Keratinocyte (primary cell): ENCODE results near the gene DMD. TPM values are rescaled to one million over a fixed set of nuclear protein-coding genes. Genes with fewer than 3 reads are reported as not detected.

Experiments used
- DNase-seq: peaks from one replicate; pipeline ENCODE4 v3.0.0-alpha.2; 2011; ENCODE audit warnings: low read depth, missing footprints, low spot score
- FAIRE-seq: peaks from 2 replicates; lab custom pipeline; 2011; peaks lifted over from hg19 to GRCh38; lab: Jason Lieb, UNC
- H2AFZ ChIP-seq: 2 replicates; pipeline ENCODE4 v1.6.0; 2012; ENCODE audit warnings: low read length, control low read depth, inconsistent platforms; ENCODE audit not compliant: control insufficient read depth
- H3K27ac ChIP-seq: 2 replicates; pipeline ENCODE4 v1.5.1; 2011; ENCODE audit warnings: low read length; ENCODE audit not compliant: control insufficient read depth, insufficient read depth
- H3K27me3 ChIP-seq: 3 replicates; pipeline ENCODE4 v1.6.0; 2011; ENCODE audit warnings: low read length; ENCODE audit not compliant: control insufficient read depth, insufficient read depth; ENCODE audit errors: extremely low read depth
- H3K36me3 ChIP-seq, 2 experiments: 2 replicates in 1 of 2; 3 replicates in 1 of 2; pipeline ENCODE4 v1.5.1; 2011; ENCODE audit warnings: low read length in 2 of 2, mild to moderate bottlenecking in 1 of 2; ENCODE audit not compliant: control insufficient read depth in 2 of 2, insufficient read depth in 2 of 2; ENCODE audit errors: extremely low read depth in 1 of 2
- H3K4me1 ChIP-seq: 3 replicates; pipeline ENCODE4 v1.5.1; 2011; ENCODE audit warnings: low read length; ENCODE audit not compliant: control insufficient read depth, insufficient read depth; ENCODE audit errors: extremely low read depth
- H3K4me2 ChIP-seq: 3 replicates; pipeline ENCODE4 v1.6.0; 2011; ENCODE audit warnings: low read depth, low read length; ENCODE audit not compliant: control insufficient read depth, insufficient read depth; ENCODE audit errors: extremely low read depth
- H3K4me3 ChIP-seq, 3 experiments: fragments of 200-600 bp in 1 of 3; sonication (generic) in 1 of 3; 2 replicates in 2 of 3; 3 replicates in 1 of 3; pipeline ENCODE4 v1.5.1; 2011 to 2016; ENCODE audit warnings: low read length in 3 of 3, mild to moderate bottlenecking in 3 of 3, control low read depth in 2 of 3, inconsistent platforms in 1 of 3, low read depth in 1 of 3, mixed read lengths in 1 of 3, mixed run types in 1 of 3, moderate library complexity in 1 of 3; ENCODE audit not compliant: control insufficient read depth in 2 of 3, insufficient read depth in 2 of 3; ENCODE audit errors: extremely low read depth in 1 of 3
- H3K79me2 ChIP-seq: 2 replicates; pipeline ENCODE4 v1.6.0; 2012; ENCODE audit warnings: low read length; ENCODE audit not compliant: control insufficient read depth, insufficient read depth
- H3K9ac ChIP-seq: 3 replicates; pipeline ENCODE4 v1.6.0; 2011; ENCODE audit warnings: low read length; ENCODE audit not compliant: control insufficient read depth, insufficient read depth; ENCODE audit errors: extremely low read depth
- H3K9me1 ChIP-seq: 3 replicates; pipeline ENCODE4 v1.6.0; 2011; ENCODE audit warnings: low read length; ENCODE audit not compliant: control insufficient read depth, insufficient read depth; ENCODE audit errors: extremely low read depth
- H3K9me3 ChIP-seq: 2 replicates; pipeline ENCODE4 v1.5.1; 2012; ENCODE audit warnings: low read depth, low read length; ENCODE audit not compliant: control insufficient read depth
- H4K20me1 ChIP-seq: 3 replicates; pipeline ENCODE4 v1.6.0; 2011; ENCODE audit warnings: low read length; ENCODE audit not compliant: control insufficient read depth, insufficient read depth; ENCODE audit errors: extremely low read depth
- EZH2 ChIP-seq: IDR thresholded peaks from one replicate; pipeline ENCODE4 v1.6.1; 2012; ENCODE audit warnings: inconsistent platforms, mild to moderate bottlenecking, low read length, moderate library complexity
- dilution Hi-C: fragments of 300-500 bp; cut with MboI; formaldehyde crosslinking; loops from one replicate; pipeline ENCODE4 v1.7.0; 2020; ENCODE audit warnings: low sequenced_read_pairs; ENCODE audit not compliant: extremely low pct_ligation_motif_present
- polyA plus RNA-seq, 5 experiments: library from polyadenylated mRNA; depleted of rRNA in 3 of 5; stranded (reverse) in 3 of 5; stranded (forward) in 1 of 5; unstranded in 1 of 5; fragments of >200 nt; gene quantifications; 1 replicate in 1 of 5; 2 replicates in 3 of 5; 3 replicates in 1 of 5; pipeline versions ENCODE4 v1.2.1 to v1.2.3, GENCODE V29; 2011 to 2012; ENCODE audit warnings: missing spikeins in 2 of 5, low read depth in 1 of 5, low replicate concordance in 1 of 5
- TF ChIP-seq, protein P1 (sequence below), 3 experiments: IDR thresholded peaks in 1 of 3; conservative IDR thresholded peaks in 1 of 3; optimal IDR thresholded peaks in 1 of 3; 2 replicates in 2 of 3; 3 replicates in 1 of 3; pipeline versions ENCODE3 to v1.5.1; 2011; ENCODE audit warnings: low read length in 3 of 3, mild to moderate bottlenecking in 3 of 3, moderate library complexity in 2 of 3, control low read depth in 1 of 3, inconsistent platforms in 1 of 3; ENCODE audit not compliant: insufficient read depth in 2 of 3; ENCODE audit errors: extremely low read depth in 1 of 3

The DMD gene
- polyA plus RNA-seq, 1 donor (not counting 4 experiments of a cell fraction or from before 2014, with no cell fraction given) = 8.9 TPM

DNA sequence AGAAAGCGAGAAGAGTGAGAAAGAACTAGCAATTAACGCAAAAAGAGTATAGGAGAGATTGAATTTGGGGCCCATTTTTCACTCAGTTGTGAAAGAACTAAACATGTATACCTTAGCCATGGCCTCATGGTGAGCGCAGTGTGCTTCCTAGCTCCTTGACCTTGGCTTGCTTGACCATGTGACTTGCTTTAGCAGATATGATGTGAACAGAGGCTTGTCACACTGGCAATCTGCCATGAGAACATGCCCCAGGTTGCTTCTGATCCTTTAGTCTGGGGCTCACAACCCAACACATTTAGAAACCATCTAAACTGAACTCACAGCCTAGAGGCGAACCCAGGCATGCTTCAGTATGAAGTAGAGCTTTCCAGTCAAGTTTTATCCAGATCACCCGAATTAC is 1879.4 kb downstream of the DMD start:
- Histone ChIP-seq H3K27me3 (no peaks in the 10 kb centered on the region), H2AFZ (no peak overlapping the region), H4K20me1 (no peaks in the 10 kb centered on the region), H3K9me1 (no peaks in the 10 kb centered on the region), H3K79me2 (no peaks in the 10 kb centered on the region), H3K4me2 (no peak overlapping the region), H3K4me3 (no peak overlapping the region), H3K27ac (no peak overlapping the region), H3K4me1 (peaks cover 3% of the 10 kb centered on the region), H3K36me3 (no peaks in the 10 kb centered on the region), H3K9ac (no peak overlapping the region), H3K9me3 (no peaks in the 10 kb centered on the region)
- dilution Hi-C loops = no loop called here
- TF ChIP-seq EZH2 = no peak
- TF ChIP-seq, protein P1, sequence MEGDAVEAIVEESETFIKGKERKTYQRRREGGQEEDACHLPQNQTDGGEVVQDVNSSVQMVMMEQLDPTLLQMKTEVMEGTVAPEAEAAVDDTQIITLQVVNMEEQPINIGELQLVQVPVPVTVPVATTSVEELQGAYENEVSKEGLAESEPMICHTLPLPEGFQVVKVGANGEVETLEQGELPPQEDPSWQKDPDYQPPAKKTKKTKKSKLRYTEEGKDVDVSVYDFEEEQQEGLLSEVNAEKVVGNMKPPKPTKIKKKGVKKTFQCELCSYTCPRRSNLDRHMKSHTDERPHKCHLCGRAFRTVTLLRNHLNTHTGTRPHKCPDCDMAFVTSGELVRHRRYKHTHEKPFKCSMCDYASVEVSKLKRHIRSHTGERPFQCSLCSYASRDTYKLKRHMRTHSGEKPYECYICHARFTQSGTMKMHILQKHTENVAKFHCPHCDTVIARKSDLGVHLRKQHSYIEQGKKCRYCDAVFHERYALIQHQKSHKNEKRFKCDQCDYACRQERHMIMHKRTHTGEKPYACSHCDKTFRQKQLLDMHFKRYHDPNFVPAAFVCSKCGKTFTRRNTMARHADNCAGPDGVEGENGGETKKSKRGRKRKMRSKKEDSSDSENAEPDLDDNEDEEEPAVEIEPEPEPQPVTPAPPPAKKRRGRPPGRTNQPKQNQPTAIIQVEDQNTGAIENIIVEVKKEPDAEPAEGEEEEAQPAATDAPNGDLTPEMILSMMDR (optimal IDR thresholded peaks at IDR 0.05 in 1 of 3, IDR thresholded peaks at IDR 0.05 in 1 of 3, conservative IDR thresholded peaks at IDR 0.05 in 1 of 3; ENCODE audit: extremely low read depth in 1 of 3, insufficient read depth in 2 of 3, low read length in 3 of 3) = no peak
- DNase-seq = peak; percentile 15
- FAIRE-seq = no peak

DNA sequence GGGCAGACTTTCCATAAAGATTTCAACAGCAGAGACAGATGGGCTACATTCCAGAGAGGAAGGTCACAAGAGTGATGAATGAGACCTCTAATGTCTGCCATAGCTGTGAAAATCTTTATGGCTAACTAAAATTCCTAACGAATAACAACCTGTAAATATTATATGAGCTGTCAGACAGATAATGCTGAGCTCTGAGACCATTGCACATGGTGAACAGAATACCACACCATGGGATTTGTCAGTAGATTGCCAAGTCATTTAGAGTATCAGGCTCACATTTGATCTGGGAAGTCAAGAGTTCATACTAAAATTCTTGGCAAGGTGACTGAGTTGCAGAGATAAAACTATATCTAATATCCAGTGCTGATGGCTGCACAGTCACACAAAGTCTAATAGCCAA is 1880.3 kb downstream of the DMD start:
- H4K20me1 ChIP-seq = no peaks in the 10 kb centered on the region
- dilution Hi-C loops = no loop called here
- H3K4me3 ChIP-seq = no peak overlapping the region
- H3K36me3 ChIP-seq = no peaks in the 10 kb centered on the region
- H3K4me1 ChIP-seq = peaks cover 3% of the 10 kb centered on the region
- H3K4me2 ChIP-seq = no peak overlapping the region
- DNase-seq (no peak), FAIRE-seq (no peak)
- no peak overlapping the region for H3K9ac ChIP-seq
- H3K79me2 ChIP-seq = no peaks in the 10 kb centered on the region
- H2AFZ ChIP-seq = no peak overlapping the region
- H3K9me3 ChIP-seq = no peaks in the 10 kb centered on the region
- no peaks in the 10 kb centered on the region for H3K27me3 ChIP-seq
- TF ChIP-seq, protein P1 (optimal IDR thresholded peaks at IDR 0.05 in 1 of 3, IDR thresholded peaks at IDR 0.05 in 1 of 3, conservative IDR thresholded peaks at IDR 0.05 in 1 of 3; ENCODE audit: extremely low read depth in 1 of 3, insufficient read depth in 2 of 3, low read length in 3 of 3) = no peak
- no peak for TF ChIP-seq EZH2
- H3K27ac ChIP-seq = no peak overlapping the region
- no peaks in the 10 kb centered on the region for H3K9me1 ChIP-seq
